ENCODE results near the gene CMKLR1. TPM values are rescaled to one million over a fixed set of nuclear protein-coding genes. Genes with fewer than 3 reads are reported as not detected.

The CMKLR1 gene
- total RNA-seq, 1 donor from 2014 or later, result 47.5 TPM

GRCh38 chr12:108270035-108270848 lies 68.9 kb downstream of the CMKLR1 start:
- Mint-ChIP-seq H3K27ac (ENCODE audit: unreplicated experiment) (no peak overlapping the region), H3K36me3 (ENCODE audit: unreplicated experiment) (no peaks in the 10 kb centered on the region), H3K4me3 (ENCODE audit: unreplicated experiment) (no peak overlapping the region), H3K9me3 (ENCODE audit: unreplicated experiment) (peaks cover 5% of the 10 kb centered on the region), H3K27me3 (ENCODE audit: unreplicated experiment) (peaks cover 15% of the 10 kb centered on the region), H3K4me1 (ENCODE audit: unreplicated experiment) (no peaks in the 10 kb centered on the region)
- TF ChIP-seq CTCF (IDR thresholded peaks at IDR 0.05), result no peak
- no peak for DNase-seq (ENCODE audit: extremely low spot score, unreplicated experiment)

GRCh38 chr12:108269224-108269623 lies 69.9 kb downstream of the CMKLR1 start:
- H3K4me1 Mint-ChIP-seq (ENCODE audit: unreplicated experiment), result no peaks in the 10 kb centered on the region
- no peak overlapping the region for H3K27ac Mint-ChIP-seq (ENCODE audit: unreplicated experiment)
- no peak for TF ChIP-seq CTCF (IDR thresholded peaks at IDR 0.05)
- H3K36me3 Mint-ChIP-seq (ENCODE audit: unreplicated experiment), result no peaks in the 10 kb centered on the region
- no peak overlapping the region for H3K4me3 Mint-ChIP-seq (ENCODE audit: unreplicated experiment)
- H3K27me3 Mint-ChIP-seq (ENCODE audit: unreplicated experiment), result peaks cover 10% of the 10 kb centered on the region
- DNase-seq (ENCODE audit: extremely low spot score, unreplicated experiment), result no peak
- H3K9me3 Mint-ChIP-seq (ENCODE audit: unreplicated experiment), result peaks cover 5% of the 10 kb centered on the region

GRCh38 chr12:108268397-108268796 lies 70.7 kb downstream of the CMKLR1 start:
- H3K36me3 Mint-ChIP-seq (ENCODE audit: unreplicated experiment), result no peaks in the 10 kb centered on the region
- no peak overlapping the region for H3K4me3 Mint-ChIP-seq (ENCODE audit: unreplicated experiment)
- no peaks in the 10 kb centered on the region for H3K4me1 Mint-ChIP-seq (ENCODE audit: unreplicated experiment)
- no peak overlapping the region for H3K27ac Mint-ChIP-seq (ENCODE audit: unreplicated experiment)
- H3K9me3 Mint-ChIP-seq (ENCODE audit: unreplicated experiment), result peaks cover 5% of the 10 kb centered on the region
- peaks cover 6% of the 10 kb centered on the region for H3K27me3 Mint-ChIP-seq (ENCODE audit: unreplicated experiment)
- no peak for TF ChIP-seq CTCF (IDR thresholded peaks at IDR 0.05)
- no peak for DNase-seq (ENCODE audit: extremely low spot score, unreplicated experiment)

- H3K9me3 Mint-ChIP-seq (ENCODE audit: unreplicated experiment), result peaks cover 5% of the 10 kb centered on the region
- DNase-seq (ENCODE audit: extremely low spot score, unreplicated experiment), result no peak
- H3K36me3 Mint-ChIP-seq (ENCODE audit: unreplicated experiment), result no peaks in the 10 kb centered on the region
- peaks cover 9% of the 10 kb centered on the region for H3K27me3 Mint-ChIP-seq (ENCODE audit: unreplicated experiment)
- H3K27ac Mint-ChIP-seq (ENCODE audit: unreplicated experiment), result no peak overlapping the region
- no peak overlapping the region for H3K4me3 Mint-ChIP-seq (ENCODE audit: unreplicated experiment)
- H3K4me1 Mint-ChIP-seq (ENCODE audit: unreplicated experiment), result no peaks in the 10 kb centered on the region
- no peak for TF ChIP-seq CTCF (IDR thresholded peaks at IDR 0.05)
Measured at GRCh38 chr12:108267450-108267849, 71.7 kb downstream of the CMKLR1 start.

GRCh38 chr12:108266131-108266530 lies 73.0 kb downstream of the CMKLR1 start:
- Mint-ChIP-seq H3K27me3 (ENCODE audit: unreplicated experiment) (peaks cover 9% of the 10 kb centered on the region), H3K4me1 (ENCODE audit: unreplicated experiment) (no peaks in the 10 kb centered on the region), H3K27ac (ENCODE audit: unreplicated experiment) (no peak overlapping the region), H3K4me3 (ENCODE audit: unreplicated experiment) (no peak overlapping the region), H3K36me3 (ENCODE audit: unreplicated experiment) (no peaks in the 10 kb centered on the region), H3K9me3 (ENCODE audit: unreplicated experiment) (peaks cover 13% of the 10 kb centered on the region)
- TF ChIP-seq CTCF (IDR thresholded peaks at IDR 0.05), result no peak
- no peak for DNase-seq (ENCODE audit: extremely low spot score, unreplicated experiment)
